ENCODE measurements around the gene AGTRAP. TPM values are rescaled to one million over a fixed set of nuclear protein-coding genes. Genes with fewer than 3 reads are reported as not detected.

AGTRAP gene
- total and polyA plus RNA-seq, 9 donors, result 5.9 to 53.2 (median 31.1) TPM

GRCh38 chr1:11770011-11770410 lies 34.1 kb downstream of the AGTRAP start:
- Histone ChIP-seq H3K4me3 (no peak overlapping the region), H3K27me3 (no peaks in the 10 kb centered on the region), H3K4me1 (ENCODE audit: insufficient read depth) (peaks cover 3% of the 10 kb centered on the region), H3K27ac (no peak overlapping the region), H3K9me3 (no peaks in the 10 kb centered on the region), H3K36me3 (no peaks in the 10 kb centered on the region)
- TF ChIP-seq POLR2A (IDR thresholded peaks at IDR 0.05) (no peak), CTCF (IDR thresholded peaks at IDR 0.05) (no peak), EP300 (IDR thresholded peaks at IDR 0.05) (no peak)
- intact Hi-C loops (cut with DNase I), result no loop called here
- no peak for DNase-seq

- peaks cover 3% of the 10 kb centered on the region for H3K4me1 ChIP-seq (ENCODE audit: insufficient read depth)
- intact Hi-C loops (cut with DNase I), result no loop called here
- H3K9me3 ChIP-seq, result no peaks in the 10 kb centered on the region
- no peaks in the 10 kb centered on the region for H3K36me3 ChIP-seq
- no peak overlapping the region for H3K27ac ChIP-seq
- H3K27me3 ChIP-seq, result no peaks in the 10 kb centered on the region
- WGBS, 3 donors, result 63 to 73% (median 69%) methylated on average over 11 of the region's 11 CpGs
- DNase-seq, result no peak
- H3K4me3 ChIP-seq, result no peak overlapping the region
- TF ChIP-seq EP300 (IDR thresholded peaks at IDR 0.05), result no peak
- no peak for TF ChIP-seq POLR2A (IDR thresholded peaks at IDR 0.05)
- no peak for TF ChIP-seq CTCF (IDR thresholded peaks at IDR 0.05)
These were observed 35.6 kb downstream of the AGTRAP start for GRCh38 chr1:11771481-11772043.

GRCh38 chr1:11772458-11772857 lies 36.5 kb downstream of the AGTRAP start:
- Histone ChIP-seq H3K36me3 (no peaks in the 10 kb centered on the region), H3K27ac (no peak overlapping the region), H3K4me3 (no peak overlapping the region), H3K4me1 (ENCODE audit: insufficient read depth) (peaks cover 3% of the 10 kb centered on the region), H3K27me3 (no peaks in the 10 kb centered on the region), H3K9me3 (no peaks in the 10 kb centered on the region)
- 62 to 63% (median 62%) methylated on average over 5 of the region's 5 CpGs for WGBS, 3 donors
- TF ChIP-seq EP300 (IDR thresholded peaks at IDR 0.05), result no peak
- no peak for TF ChIP-seq POLR2A (IDR thresholded peaks at IDR 0.05)
- no peak for TF ChIP-seq CTCF (IDR thresholded peaks at IDR 0.05)
- no peak for DNase-seq
- intact Hi-C loops (cut with DNase I), result no loop called here

GRCh38 chr1:11774753-11775152 lies 38.8 kb downstream of the AGTRAP start:
- H3K27me3 ChIP-seq, result no peaks in the 10 kb centered on the region
- H3K36me3 ChIP-seq, result no peaks in the 10 kb centered on the region
- no peak overlapping the region for H3K4me3 ChIP-seq
- no peak for TF ChIP-seq EP300 (IDR thresholded peaks at IDR 0.05)
- no peak for TF ChIP-seq CTCF (IDR thresholded peaks at IDR 0.05)
- no peak for TF ChIP-seq POLR2A (IDR thresholded peaks at IDR 0.05)
- H3K9me3 ChIP-seq, result no peaks in the 10 kb centered on the region
- no peak for DNase-seq
- no peak overlapping the region for H3K27ac ChIP-seq
- WGBS, 3 donors, result 84 to 89% (median 84%) methylated on average over 9 of the region's 9 CpGs
- intact Hi-C loops (cut with DNase I), result no loop called here
- H3K4me1 ChIP-seq (ENCODE audit: insufficient read depth), result no peaks in the 10 kb centered on the region

All from ovary (tissue), 9 donors.